HK-2 (cell line): ENCODE results near the gene ARPC2.
"Not testable (repeated sequence)": the region's sequence is repeated elsewhere in the genome, so short reads cannot be mapped to it uniquely, and the experiment has no call there.

Experiments used
- DNase-seq: peaks from one replicate; pipeline ENCODE4 v3.0.0-alpha.2; 2018; ENCODE audit not compliant: unreplicated experiment

Gene ARPC2

GRCh38 chr2:218216674-218217359 is at the start of gene ARPC2:
ARPC2 (plus strand) TSS chr2:218217189; CDS start chr2:218217471, 282 bp downstream.
- peak; percentile 95 for DNase-seq

GRCh38 chr2:218168016-218168415 is 49.0 kb upstream of the ARPC2 start:
- DNase-seq = no peak

GRCh38 chr2:218168635-218169462 is 48.1 kb upstream of the ARPC2 start:
- peak; percentile 25 for DNase-seq

- DNase-seq = no peak
Measured at GRCh38 chr2:218169757-218170546, 47.0 kb upstream of the ARPC2 start.

- DNase-seq = not testable (repeated sequence)
Measured at GRCh38 chr2:218171744-218172143, 45.2 kb upstream of the ARPC2 start.

GRCh38 chr2:218172845-218173244 is 44.1 kb upstream of the ARPC2 start:
- DNase-seq = no peak

GRCh38 chr2:218179782-218180181 is 37.2 kb upstream of the ARPC2 start:
- no peak for DNase-seq

- DNase-seq = no peak
Measured at GRCh38 chr2:218180467-218181114, 36.4 kb upstream of the ARPC2 start.

- no peak for DNase-seq
Measured at GRCh38 chr2:218184331-218184730, 32.7 kb upstream of the ARPC2 start.

GRCh38 chr2:218186355-218186766 is 30.6 kb upstream of the ARPC2 start:
- DNase-seq = peak; percentile 57

- DNase-seq = no peak
Measured at GRCh38 chr2:218186876-218187275, 30.1 kb upstream of the ARPC2 start.

GRCh38 chr2:218187296-218188015 is 29.5 kb upstream of the ARPC2 start:
- DNase-seq = no peak

GRCh38 chr2:218188528-218188927 is 28.5 kb upstream of the ARPC2 start:
- DNase-seq = no peak

GRCh38 chr2:218192902-218193430 is 24.0 kb upstream of the ARPC2 start:
- no peak for DNase-seq

GRCh38 chr2:218193701-218194100 is 23.3 kb upstream of the ARPC2 start:
- no peak for DNase-seq

- DNase-seq = no peak
Measured at GRCh38 chr2:218194880-218195279, 22.1 kb upstream of the ARPC2 start.

- no peak for DNase-seq
Measured at GRCh38 chr2:218196974-218197373, 20.0 kb upstream of the ARPC2 start.

- DNase-seq = no peak
Measured at GRCh38 chr2:218202266-218202665, 14.7 kb upstream of the ARPC2 start.

- no peak for DNase-seq
Measured at GRCh38 chr2:218209078-218209477, 7.9 kb upstream of the ARPC2 start.

GRCh38 chr2:218214116-218214515 is 2.9 kb upstream of the ARPC2 start:
- no peak for DNase-seq

GRCh38 chr2:218216336-218216673 is 684 bp upstream of the ARPC2 start:
- no peak for DNase-seq
